Smooth muscle cell (in vitro differentiated cells): ENCODE measurements around the gene GPANK1. TPM values are rescaled to one million over a fixed set of nuclear protein-coding genes. Genes with fewer than 3 reads are reported as not detected.

Source experiments
- DNase-seq: peaks from one replicate; lab custom pipeline; 2025; ENCODE audit not compliant: unreplicated experiment; lab: John Stamatoyannopoulos, UW
- H2AFZ ChIP-seq: fragments of 200-600 bp; sonication (generic); 2 replicates; pipeline ENCODE4 v1.6.0; 2016; ENCODE audit warnings: antibody characterized with exemption, low read depth, mild to moderate bottlenecking
- H3F3A ChIP-seq: fragments of 200-600 bp; sonication (generic); 2 replicates; pipeline ENCODE4 v1.6.0; 2017; ENCODE audit warnings: antibody characterized with exemption, low read depth
- H3K27ac ChIP-seq: fragments of 200-600 bp; sonication (generic); 2 replicates; pipeline ENCODE4 v1.5.1; 2016; ENCODE audit warnings: low read depth, mild to moderate bottlenecking
- H3K27me3 ChIP-seq: fragments of 200-600 bp; sonication (generic); 2 replicates; pipeline ENCODE4 v1.6.1; 2016; ENCODE audit warnings: low read depth, mild to moderate bottlenecking
- H3K36me3 ChIP-seq: fragments of 200-600 bp; sonication (generic); 2 replicates; pipeline ENCODE4 v1.5.1; 2016; ENCODE audit warnings: low read depth
- H3K4me1 ChIP-seq: fragments of 200-600 bp; sonication (generic); 2 replicates; pipeline ENCODE4 v1.5.1; 2016; ENCODE audit warnings: low read depth
- H3K4me2 ChIP-seq: fragments of 200-600 bp; sonication (generic); 2 replicates; pipeline ENCODE4 v1.6.0; 2016; ENCODE audit warnings: mild to moderate bottlenecking
- H3K4me3 ChIP-seq: fragments of 200-600 bp; sonication (generic); 2 replicates; pipeline ENCODE4 v1.5.1; 2016; ENCODE audit warnings: mild to moderate bottlenecking
- H3K79me2 ChIP-seq: fragments of 200-600 bp; sonication (generic); 2 replicates; pipeline ENCODE4 v1.6.0; 2016; ENCODE audit warnings: low read depth, mild to moderate bottlenecking
- H3K9ac ChIP-seq: fragments of 200-600 bp; sonication (generic); 2 replicates; pipeline ENCODE4 v1.6.0; 2016; ENCODE audit warnings: low read depth
- H3K9me3 ChIP-seq: fragments of 200-600 bp; sonication (generic); replicated peaks from 2 replicates; pipeline ENCODE4 v1.5.1; 2016; ENCODE audit warnings: low read depth
- H4K20me1 ChIP-seq: fragments of 200-600 bp; sonication (generic); 2 replicates; pipeline ENCODE4 v1.6.0; 2016; ENCODE audit warnings: low read depth
- CTCF ChIP-seq: fragments of 200-600 bp; sonication (generic); IDR thresholded peaks from 2 replicates; pipeline ENCODE4 v1.5.1; 2017; ENCODE audit warnings: borderline replicate concordance, mild to moderate bottlenecking, antibody characterized with exemption; ENCODE audit not compliant: insufficient read depth, poor library complexity, severe bottlenecking
- WGBS: methylation state at CpG from one replicate; pipeline ENCODE4 v1.1.7; 2016; ENCODE audit warnings: low lambda C conversion rate; 5-methylcytosine and 5-hydroxymethylcytosine counted together
- polyA plus RNA-seq: library from polyadenylated mRNA; unstranded; fragments of >200 nt; fragmentation: Nextera tagmentation; extraction: Ambion mirVana; gene quantifications from 2 replicates; pipeline ENCODE4 v1.2.1, GENCODE V29; 2016
- total RNA-seq: library from RNA; depleted of rRNA; stranded (reverse); fragments of >200 nt; gene quantifications from 2 replicates; pipeline ENCODE4 v1.2.3, GENCODE V29; 2014

Gene GPANK1
- total and polyA plus RNA-seq, 2 experiments from 2014 or later = 12.5 to 19.6 TPM

DNA sequence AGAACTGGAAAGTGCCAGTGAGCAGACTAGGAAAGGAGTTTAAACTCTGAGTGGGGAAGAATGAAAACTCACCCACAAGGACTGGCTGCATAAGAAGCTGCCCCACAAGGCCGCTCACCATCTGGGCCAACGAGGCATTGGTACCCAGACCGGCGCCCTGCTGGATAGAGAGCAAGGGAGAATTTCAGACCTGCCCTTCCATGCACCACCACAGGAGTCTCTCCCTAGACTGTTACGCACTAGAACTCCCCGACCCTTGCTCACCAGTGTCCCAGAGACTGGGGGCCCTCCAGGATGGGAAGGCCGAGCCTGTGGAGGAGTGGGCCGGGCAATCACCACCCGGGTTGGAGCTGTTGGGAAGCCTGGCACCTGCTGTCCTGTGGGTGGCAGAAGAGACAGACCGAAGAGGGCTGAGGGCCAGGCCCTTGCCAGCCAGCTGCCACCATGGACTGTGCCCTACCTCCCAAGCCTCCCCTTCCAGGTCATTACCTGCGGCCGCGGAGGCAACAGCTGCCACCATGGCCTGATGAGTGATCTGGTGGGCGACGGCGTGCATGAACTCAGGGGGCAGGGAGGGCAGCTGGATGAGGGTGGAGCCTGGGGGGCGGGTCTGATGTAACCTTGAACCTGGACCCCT, 20.9 kb downstream of the GPANK1 start:
- H3K79me2 ChIP-seq = peaks cover 7% of the 10 kb centered on the region
- no peak for DNase-seq
- H3K36me3 ChIP-seq = peaks cover 6% of the 10 kb centered on the region
- H3K27ac ChIP-seq = no peak overlapping the region
- H3K9ac ChIP-seq = no peak overlapping the region
- H2AFZ ChIP-seq = no peak overlapping the region
- TF ChIP-seq CTCF = no peak
- peaks cover 6% of the 10 kb centered on the region for H4K20me1 ChIP-seq
- H3K4me3 ChIP-seq = no peak overlapping the region
- H3F3A ChIP-seq = peaks cover 27% of the 10 kb centered on the region
- no peaks in the 10 kb centered on the region for H3K4me1 ChIP-seq
- no peaks in the 10 kb centered on the region for H3K27me3 ChIP-seq
- no peaks in the 10 kb centered on the region for H3K9me3 ChIP-seq
- 97% methylated on average over 17 of the region's 17 CpGs for WGBS
- no peak overlapping the region for H3K4me2 ChIP-seq

DNA sequence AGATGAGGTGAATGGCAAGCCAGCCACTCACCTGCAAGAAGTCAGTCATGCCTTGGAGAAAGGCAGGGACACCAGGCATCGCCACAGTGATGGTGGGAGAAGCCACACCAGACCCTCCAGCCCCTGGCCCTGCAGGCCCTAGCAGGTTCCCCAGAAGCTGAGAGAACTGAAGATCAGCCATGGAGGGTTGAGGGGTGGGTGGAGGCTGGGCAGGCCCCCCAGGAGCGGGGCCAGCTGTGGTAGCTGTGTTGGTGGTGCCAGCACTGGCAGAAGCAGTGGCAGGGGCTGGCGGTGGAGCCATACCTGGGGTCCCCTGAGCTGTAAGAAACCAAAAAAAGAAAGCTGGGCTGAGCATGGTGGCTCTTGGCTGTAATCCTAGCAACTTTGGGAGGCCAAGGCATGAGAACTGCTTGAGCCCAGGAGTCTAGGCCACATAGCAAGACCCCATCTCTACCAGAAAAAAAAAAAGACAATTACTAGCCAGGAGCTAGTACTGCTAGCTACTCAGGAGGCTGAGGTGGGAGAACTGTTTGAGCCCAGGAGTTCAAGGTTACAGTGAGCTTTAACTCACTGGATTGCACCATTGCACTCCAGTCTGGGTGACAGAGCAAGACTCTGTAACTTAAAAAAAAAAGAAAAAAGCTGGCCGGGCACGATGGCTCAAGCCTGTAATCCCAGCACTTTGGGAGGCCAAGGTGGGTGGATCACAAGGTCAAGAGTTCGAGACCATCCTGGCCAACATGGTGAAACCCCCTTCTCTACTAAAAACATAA, 21.8 kb downstream of the GPANK1 start:
- Histone ChIP-seq H2AFZ (no peak overlapping the region), H3K4me2 (no peak overlapping the region), H3K4me1 (no peaks in the 10 kb centered on the region), H3K79me2 (no peaks in the 10 kb centered on the region), H3K27ac (no peak overlapping the region), H3K9me3 (no peaks in the 10 kb centered on the region), H4K20me1 (peaks cover 9% of the 10 kb centered on the region), H3F3A (peaks cover 33% of the 10 kb centered on the region), H3K27me3 (no peaks in the 10 kb centered on the region), H3K9ac (no peak overlapping the region), H3K4me3 (no peak overlapping the region), H3K36me3 (peaks cover 6% of the 10 kb centered on the region)
- no peak for DNase-seq
- 97% methylated on average over 6 of the region's 6 CpGs for WGBS
- TF ChIP-seq CTCF = no peak

DNA sequence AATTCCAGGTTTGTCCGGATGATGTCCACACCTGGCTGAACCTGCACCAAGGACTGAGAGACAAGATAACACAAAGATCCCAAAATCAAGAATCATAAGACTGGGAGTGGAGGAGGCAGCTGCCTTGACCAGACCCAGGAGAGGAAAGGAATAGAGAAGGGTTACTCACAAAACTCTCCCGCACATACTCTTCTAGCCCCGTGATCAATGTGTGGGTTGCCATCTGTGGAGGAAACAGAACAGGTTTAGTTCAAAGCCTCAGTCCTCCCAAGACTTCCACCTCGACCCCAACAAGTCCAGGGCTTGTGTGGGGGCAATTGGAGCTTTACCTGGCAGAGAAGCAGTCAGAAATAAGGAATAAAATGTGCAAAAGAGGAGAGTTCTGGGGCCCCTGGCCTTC, 23.4 kb downstream of the GPANK1 start:
- no peak overlapping the region for H3K4me3 ChIP-seq
- H3K27me3 ChIP-seq = no peaks in the 10 kb centered on the region
- H3K27ac ChIP-seq = no peak overlapping the region
- no peaks in the 10 kb centered on the region for H3K9me3 ChIP-seq
- no peak for DNase-seq
- no peaks in the 10 kb centered on the region for H3K79me2 ChIP-seq
- TF ChIP-seq CTCF = no peak
- H3F3A ChIP-seq = peaks cover 41% of the 10 kb centered on the region
- H3K9ac ChIP-seq = no peak overlapping the region
- 92% methylated on average over 4 of the region's 4 CpGs for WGBS
- H3K4me1 ChIP-seq = no peaks in the 10 kb centered on the region
- peaks cover 9% of the 10 kb centered on the region for H4K20me1 ChIP-seq
- peaks cover 10% of the 10 kb centered on the region for H3K36me3 ChIP-seq
- H2AFZ ChIP-seq = no peak overlapping the region
- H3K4me2 ChIP-seq = no peak overlapping the region
